SK-N-MC (cell line): ENCODE data around the gene ZNF423.
A peak's percentile ranks its signal among the peaks of the same experiment; 100 is the strongest.

Experiments
- DNase-seq: peaks from one replicate; pipeline ENCODE4 v3.0.0-alpha.2; 2011; ENCODE audit warnings: low read depth, low spot score
- H3K27ac ChIP-seq: fragments of 200-600 bp; sonication (generic); 2 replicates; pipeline ENCODE4 v1.5.1; 2016; ENCODE audit warnings: mixed run types
- H3K36me3 ChIP-seq: fragments of 200-600 bp; sonication (generic); 2 replicates; pipeline ENCODE4 v1.6.1; 2017; ENCODE audit warnings: antibody characterized with exemption, low read length, mixed read lengths; ENCODE audit not compliant: insufficient read depth
- H3K4me3 ChIP-seq: fragments of 200-600 bp; sonication (generic); 2 replicates; pipeline ENCODE4 v1.5.1; 2016
- H3K9ac ChIP-seq: fragments of 200-600 bp; sonication (generic); 2 replicates; pipeline ENCODE4 v1.8.0; 2017; ENCODE audit warnings: mixed run types, mixed read lengths; ENCODE audit not compliant: insufficient read length
- H3K9me3 ChIP-seq: fragments of 200-600 bp; sonication (generic); 2 replicates; pipeline ENCODE4 v1.6.1; 2017; ENCODE audit warnings: low read depth, mild to moderate bottlenecking, antibody characterized with exemption, low read length, moderate library complexity, mixed read lengths
- EZH2 ChIP-seq: fragments of 200-600 bp; sonication (generic); IDR thresholded peaks from one replicate; pipeline ENCODE4 v1.6.1; 2017; ENCODE audit warnings: antibody characterized with exemption
- FOXP2 ChIP-seq: optimal IDR thresholded peaks from 2 replicates; pipeline ENCODE3; 2011; ENCODE audit warnings: mild to moderate bottlenecking, moderate library complexity; ENCODE audit not compliant: insufficient read depth; ENCODE audit errors: extremely low read length, control extremely low read depth
- POLR2AphosphoS5 ChIP-seq: IDR thresholded peaks from 2 replicates; pipeline ENCODE4 v1.6.1; 2012; ENCODE audit warnings: mild to moderate bottlenecking, low read depth, low read length, borderline replicate concordance

The ZNF423 gene

DNA sequence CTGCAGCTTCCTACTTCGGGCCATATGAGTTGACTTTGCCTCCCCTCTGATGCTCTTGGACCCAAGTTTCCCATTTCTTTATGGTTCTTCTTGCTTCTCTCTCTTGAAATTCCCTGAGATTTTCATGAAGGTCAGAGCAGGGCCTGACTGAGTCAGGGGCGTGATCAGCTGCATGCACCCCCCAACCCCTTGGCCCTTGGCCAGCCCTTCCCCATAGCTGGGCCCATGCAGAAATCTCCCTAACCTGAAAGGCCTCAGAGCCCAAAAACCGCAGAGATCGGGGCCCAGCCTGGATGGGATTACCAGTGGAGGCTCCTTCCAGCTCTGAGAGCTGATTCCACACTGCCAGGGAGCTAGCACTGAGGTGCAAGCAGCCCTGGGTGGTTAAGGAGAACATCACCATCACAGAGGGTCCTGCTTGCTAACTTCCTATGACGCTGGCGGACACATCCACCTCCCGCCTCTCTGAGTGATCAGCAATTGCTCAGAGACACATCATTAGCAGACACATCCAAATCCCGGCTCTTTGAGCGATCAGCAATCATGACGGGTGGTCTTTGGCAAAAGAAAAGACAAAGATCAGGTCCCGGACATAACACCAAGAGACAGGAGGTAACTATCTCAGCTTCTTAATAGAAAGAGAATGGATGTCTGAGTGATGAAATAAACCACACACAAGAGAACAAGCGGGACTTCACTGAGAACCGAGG lies 320.9 kb downstream of the ZNF423 start:
- H3K9ac ChIP-seq = no peak overlapping the region
- TF ChIP-seq EZH2 (no peak), POLR2AphosphoS5 (no peak), FOXP2 (no peak)
- no peaks in the 10 kb centered on the region for H3K9me3 ChIP-seq
- H3K36me3 ChIP-seq = no peaks in the 10 kb centered on the region
- DNase-seq = no peak
- no peak overlapping the region for H3K4me3 ChIP-seq
- H3K27ac ChIP-seq = no peak overlapping the region

DNA sequence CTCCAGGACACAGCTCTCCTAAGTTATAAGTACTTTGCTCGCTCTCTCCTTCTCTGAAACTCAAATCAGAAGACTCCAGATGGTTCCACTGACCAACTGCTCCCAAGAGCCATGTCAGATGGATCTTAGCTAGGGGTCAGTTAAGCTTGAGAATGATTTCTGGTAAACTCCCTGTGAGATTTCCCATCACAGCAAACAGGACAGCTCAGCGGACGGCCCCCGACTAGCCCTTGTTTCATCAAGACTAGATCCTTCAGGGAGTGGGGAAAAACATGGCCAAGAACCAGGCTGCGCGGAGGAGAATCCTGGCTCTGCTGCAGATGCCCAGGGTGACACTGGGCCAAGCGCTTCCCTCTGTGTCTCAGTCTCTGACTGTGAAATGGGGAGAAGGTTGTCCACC lies 322.5 kb downstream of the ZNF423 start:
- Histone ChIP-seq H3K27ac (no peak overlapping the region), H3K9me3 (no peaks in the 10 kb centered on the region), H3K36me3 (no peaks in the 10 kb centered on the region), H3K4me3 (no peak overlapping the region), H3K9ac (no peak overlapping the region)
- DNase-seq = no peak
- TF ChIP-seq EZH2 (no peak), POLR2AphosphoS5 (no peak)

DNA sequence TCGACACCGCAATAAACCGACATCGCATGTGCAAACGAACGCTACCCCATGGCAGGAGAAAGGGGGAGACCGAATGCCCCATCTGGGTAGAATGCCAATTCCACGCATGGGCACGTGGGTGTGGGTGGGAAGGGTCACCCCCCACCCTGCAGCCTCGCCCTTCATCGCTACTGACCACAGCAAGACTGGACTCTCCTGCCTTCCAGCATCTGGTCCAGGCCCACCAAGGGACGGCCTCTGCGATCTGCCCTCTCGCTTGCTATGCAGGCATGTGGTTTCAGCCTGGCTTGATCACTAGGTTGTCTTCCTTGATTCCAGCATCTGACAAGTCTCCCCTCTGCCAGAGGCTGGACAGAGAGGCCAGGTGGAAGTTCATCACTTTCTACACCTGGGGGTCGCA lies 323.0 kb downstream of the ZNF423 start:
- H3K9ac ChIP-seq = no peak overlapping the region
- H3K36me3 ChIP-seq = no peaks in the 10 kb centered on the region
- DNase-seq = no peak
- H3K4me3 ChIP-seq = no peak overlapping the region
- no peak overlapping the region for H3K27ac ChIP-seq
- H3K9me3 ChIP-seq = no peaks in the 10 kb centered on the region
- no peak for TF ChIP-seq FOXP2
- no peak for TF ChIP-seq POLR2AphosphoS5
- TF ChIP-seq EZH2 = no peak

DNA sequence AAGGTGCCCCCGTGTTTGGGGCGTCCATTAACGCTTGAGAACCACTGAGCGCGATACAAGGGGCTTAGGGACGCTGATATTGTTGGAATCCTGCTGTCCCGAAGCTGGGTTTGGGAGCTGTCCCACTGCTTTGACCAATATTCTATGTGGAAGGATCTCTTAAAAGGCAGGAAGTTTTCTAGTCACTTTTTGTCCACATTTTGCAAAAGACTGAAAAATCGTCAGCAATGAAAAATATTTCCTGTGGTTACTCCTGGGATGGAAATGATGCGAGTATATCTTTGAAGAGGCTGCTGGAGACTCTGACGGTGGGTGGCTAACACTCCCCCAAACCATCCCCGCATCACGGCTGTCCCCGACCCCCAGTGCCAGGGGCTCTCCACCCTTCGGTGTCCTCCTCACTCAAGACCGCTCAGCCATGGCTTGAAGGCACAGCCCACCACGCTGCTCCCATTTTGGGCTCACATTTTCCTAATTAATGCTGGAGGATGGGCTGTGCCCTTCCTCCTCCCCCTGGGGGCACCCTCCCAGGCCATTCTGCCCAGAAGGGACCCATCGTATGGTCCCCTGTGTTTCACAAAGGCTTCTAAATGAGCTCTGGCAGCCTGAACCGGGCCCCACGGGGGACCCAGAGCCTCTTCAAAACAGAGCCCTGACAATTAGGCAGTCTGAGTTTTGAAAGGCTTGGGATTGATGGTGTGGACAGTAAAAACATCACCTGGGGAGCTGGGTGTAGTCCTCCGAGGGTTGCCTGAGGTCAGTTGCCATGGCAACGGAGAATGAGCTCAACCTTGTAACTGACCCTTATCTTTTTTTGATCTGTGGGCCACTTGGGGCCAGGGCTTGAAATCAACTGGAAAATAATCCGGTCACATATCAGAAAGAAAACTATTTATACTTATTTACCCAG lies 323.7 kb downstream of the ZNF423 start:
- Histone ChIP-seq H3K9ac (no peak overlapping the region), H3K27ac (no peak overlapping the region), H3K4me3 (no peak overlapping the region), H3K36me3 (no peaks in the 10 kb centered on the region), H3K9me3 (no peaks in the 10 kb centered on the region)
- TF ChIP-seq EZH2 (no peak), FOXP2 (no peak), POLR2AphosphoS5 (no peak)
- DNase-seq = no peak

DNA sequence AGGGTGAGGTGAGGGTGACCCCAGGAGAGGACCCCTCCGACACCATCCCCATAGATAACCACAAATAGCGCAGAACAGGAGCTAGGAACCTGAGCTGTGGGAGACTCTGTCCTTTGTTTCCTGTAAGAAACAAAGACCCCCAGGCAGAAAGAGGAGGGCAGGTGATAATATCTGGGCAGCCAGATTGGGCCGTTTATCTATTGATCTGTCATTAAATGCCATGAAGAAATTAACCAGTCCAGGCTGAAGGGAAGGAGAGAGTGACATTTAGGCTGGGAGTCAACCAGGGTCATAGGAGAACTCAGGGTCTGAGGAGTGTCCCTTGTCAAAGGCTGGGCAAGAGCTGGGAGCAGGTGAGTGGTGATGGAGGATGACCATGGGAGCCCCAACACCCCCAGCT lies 324.5 kb downstream of the ZNF423 start:
- Histone ChIP-seq H3K36me3 (no peaks in the 10 kb centered on the region), H3K27ac (no peak overlapping the region), H3K4me3 (no peak overlapping the region), H3K9ac (no peak overlapping the region), H3K9me3 (no peaks in the 10 kb centered on the region)
- TF ChIP-seq FOXP2 (no peak), POLR2AphosphoS5 (no peak), EZH2 (no peak)
- no peak for DNase-seq

DNA sequence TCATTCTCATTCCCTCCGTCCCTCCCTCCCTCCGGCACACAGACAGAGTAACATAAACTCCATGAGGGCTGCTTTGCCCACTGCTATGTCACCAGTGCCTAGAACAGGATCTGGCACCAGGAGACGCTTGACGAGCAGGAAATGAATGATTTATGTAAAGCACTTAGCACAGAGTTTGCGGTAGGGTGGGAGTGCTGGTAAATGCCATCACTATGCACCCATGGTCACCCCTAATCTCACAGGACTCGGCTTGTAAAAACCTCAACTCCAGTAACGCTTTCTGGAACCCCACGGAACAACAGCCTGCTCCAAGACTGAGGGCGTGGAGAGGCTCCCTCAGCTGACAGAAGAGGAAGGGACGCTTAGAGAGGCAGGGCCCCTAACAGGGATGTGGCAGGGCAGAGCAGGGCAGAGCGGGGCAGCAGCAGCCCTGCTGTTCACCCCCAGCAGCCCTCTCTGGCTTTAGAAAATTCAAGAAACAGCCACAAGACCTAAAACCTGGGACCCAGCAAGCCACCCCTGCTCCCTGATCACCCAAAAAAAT lies 325.4 kb downstream of the ZNF423 start:
- Histone ChIP-seq H3K9me3 (no peaks in the 10 kb centered on the region), H3K36me3 (no peaks in the 10 kb centered on the region), H3K27ac (no peak overlapping the region), H3K9ac (no peak overlapping the region), H3K4me3 (no peak overlapping the region)
- TF ChIP-seq FOXP2 (no peak), EZH2 (no peak), POLR2AphosphoS5 (no peak)
- peak; percentile 1 for DNase-seq

DNA sequence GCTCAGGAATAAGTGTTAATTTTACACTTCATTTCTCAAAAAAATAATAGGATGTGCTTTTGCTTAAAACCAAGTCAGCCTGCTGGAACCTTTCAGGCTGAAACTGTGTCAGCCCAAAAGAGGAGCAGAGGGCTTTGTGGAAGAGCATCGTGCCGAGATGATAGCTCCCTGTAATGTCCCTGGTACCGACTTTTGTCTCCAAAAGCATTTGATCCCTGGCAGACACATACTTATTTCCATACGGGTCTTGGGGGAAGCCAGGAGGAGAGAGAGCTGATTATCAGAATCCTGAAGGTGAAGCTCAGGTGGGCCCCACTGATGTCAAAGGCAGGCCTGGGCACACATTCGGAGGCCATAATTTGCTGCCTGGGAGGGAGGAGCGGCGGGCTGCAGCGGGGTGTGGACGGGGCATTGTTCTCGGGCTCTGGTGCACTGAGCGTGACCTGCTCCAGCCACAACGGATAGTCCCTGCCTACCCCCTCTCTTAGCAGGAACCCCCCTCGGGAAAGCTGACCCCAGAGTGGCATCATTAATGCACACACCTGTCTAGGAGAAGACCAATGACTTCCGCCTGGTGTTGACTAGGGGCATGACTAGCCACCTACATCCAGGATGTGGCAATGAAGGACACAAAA lies 326.4 kb downstream of the ZNF423 start:
- no peak for TF ChIP-seq EZH2
- TF ChIP-seq POLR2AphosphoS5 = no peak
- no peak for TF ChIP-seq FOXP2
- no peaks in the 10 kb centered on the region for H3K9me3 ChIP-seq

DNA sequence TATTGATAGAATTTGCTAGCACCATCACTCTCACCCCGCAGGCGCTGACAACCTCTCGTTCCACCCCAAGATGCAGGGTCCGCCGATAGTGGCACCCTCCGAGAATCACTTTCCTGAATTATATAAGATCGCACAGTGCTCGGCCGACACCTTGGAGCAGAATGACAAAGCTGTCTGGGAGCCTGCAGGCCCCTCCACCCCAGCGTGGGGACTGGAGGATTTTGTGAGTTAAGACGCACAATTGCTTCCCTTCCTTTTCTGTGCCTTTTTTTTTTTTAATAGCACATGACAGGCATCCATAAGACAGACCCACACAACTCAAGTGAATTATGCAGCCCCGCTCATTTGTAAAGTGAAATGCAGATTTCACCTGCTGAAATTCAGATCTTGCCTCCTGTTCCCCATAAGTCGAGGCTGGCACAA lies 327.0 kb downstream of the ZNF423 start:
- Histone ChIP-seq H3K9me3 (no peaks in the 10 kb centered on the region), H3K27ac (no peak overlapping the region), H3K4me3 (no peak overlapping the region), H3K9ac (no peak overlapping the region), H3K36me3 (no peaks in the 10 kb centered on the region)
- no peak for TF ChIP-seq FOXP2
- TF ChIP-seq POLR2AphosphoS5 = no peak
- TF ChIP-seq EZH2 = no peak
- no peak for DNase-seq

More for the DNA sequence above, 326.4 kb downstream of the ZNF423 start:
- Histone ChIP-seq H3K4me3 (no peak overlapping the region), H3K36me3 (no peaks in the 10 kb centered on the region), H3K27ac (no peak overlapping the region), H3K9ac (no peak overlapping the region)
- no peak for DNase-seq
